Activated CD8-positive, alpha-beta T cell treated with anti-CD3 and anti-CD28 coated beads for 36 hours (primary cell): ENCODE data around the gene PCDH1. TPM values are rescaled to one million over a fixed set of nuclear protein-coding genes. Genes with fewer than 3 reads are reported as not detected.

Experiments used
- ATAC-seq: fragments of 200-7000 bp; cut with Tn5 transposase; one replicate; pipeline ENCODE4 v1.10.0; 2021; ENCODE audit warnings: mild to moderate bottlenecking, moderate library complexity
- CTCF ChIA-PET: fragments of 350-600 bp; sonication (Branson Sonifier 250); formaldehyde crosslinking; loops from one replicate; lab custom pipeline; 2021; ENCODE audit warnings: antibody characterized with exemption; lab: Charles Lee
- POLR2A ChIA-PET: fragments of 350-600 bp; sonication (Branson Sonifier 250); formaldehyde crosslinking; loops from one replicate; lab custom pipeline; 2021; ENCODE audit warnings: antibody characterized with exemption; lab: Charles Lee
- DNase-seq: peaks from one replicate; pipeline ENCODE4 v3.0.0-alpha.2; 2020
- H3K27ac Mint-ChIP-seq: one replicate; pipeline ENCODE4 v1.8.0; 2021; ENCODE audit warnings: mild to moderate bottlenecking, mixed read lengths
- H3K27me3 Mint-ChIP-seq: one replicate; pipeline ENCODE4 v1.8.0; 2021; ENCODE audit warnings: mixed read lengths
- H3K36me3 Mint-ChIP-seq: one replicate; pipeline ENCODE4 v1.8.0; 2021; ENCODE audit warnings: low read depth, mixed read lengths
- H3K4me1 Mint-ChIP-seq: one replicate; pipeline ENCODE4 v1.8.0; 2021; ENCODE audit warnings: low read depth, mixed read lengths
- H3K4me3 Mint-ChIP-seq: one replicate; pipeline ENCODE4 v1.8.0; 2021; ENCODE audit warnings: mild to moderate bottlenecking, moderate library complexity, mixed read lengths
- H3K9me3 Mint-ChIP-seq: one replicate; pipeline ENCODE4 v1.8.0; 2021; ENCODE audit warnings: mixed read lengths
- CTCF ChIP-seq: fragments of 200-600 bp; IDR thresholded peaks from one replicate; pipeline ENCODE4 v1.8.0; 2022; ENCODE audit warnings: antibody characterized with exemption, mild to moderate bottlenecking
- intact Hi-C: fragments of 100-400 bp; cut with micrococcal nuclease; formaldehyde crosslinking; loops from one replicate; pipeline ENCODE4 v1.10.0; 2022
- total RNA-seq, 2 experiments: library from RNA; stranded (reverse); gene quantifications; one replicate each; pipeline ENCODE4 v1.2.3, GENCODE V29; 2021

PCDH1 gene
- total RNA-seq, 2 experiments from 2014 or later = 0.87 TPM; not detected in 1

DNA sequence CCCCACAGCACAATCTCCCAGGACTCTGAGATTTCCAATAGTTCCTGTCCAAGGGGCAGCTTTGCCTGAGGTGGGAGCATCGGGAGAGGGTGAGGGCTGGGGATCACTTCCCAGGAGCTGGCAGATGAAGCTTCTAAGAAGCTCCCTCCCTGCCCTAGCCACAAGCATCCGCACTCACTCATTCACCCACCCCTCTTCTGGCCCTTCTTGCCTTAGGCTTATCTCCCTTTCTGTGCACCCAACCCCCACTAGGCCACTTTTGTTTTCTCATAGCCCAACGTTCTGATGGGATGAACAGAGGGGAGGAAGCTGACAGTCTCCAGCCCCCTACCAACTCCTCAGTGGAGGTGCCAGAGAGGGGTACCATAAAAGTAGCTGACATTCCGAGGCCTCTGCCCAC, 3.7 kb upstream of the PCDH1 start:
- H3K4me1 Mint-ChIP-seq = peaks cover 18% of the 10 kb centered on the region
- no peak overlapping the region for H3K27ac Mint-ChIP-seq
- DNase-seq (no peak), ATAC-seq (no peak)
- H3K36me3 Mint-ChIP-seq = no peaks in the 10 kb centered on the region
- intact Hi-C loops = loop anchor here (5.0 kb wide), 1 partner anchor 80 kb away; no protein-coding TSS in a partner anchor
- CTCF ChIA-PET = interaction anchor here (1.1 to 10.5 kb wide), 14 partner anchors 8 to 259 kb away, joined by 3 to 205 read pairs (median 16); partner anchors contain the start of genes DELE1 and PCDH12
- H3K9me3 Mint-ChIP-seq = no peaks in the 10 kb centered on the region
- H3K27me3 Mint-ChIP-seq = peaks cover 72% of the 10 kb centered on the region
- POLR2A ChIA-PET = interaction anchor here (0.9 kb wide), 1 partner anchor 177 kb away, joined by 3 read pairs; no protein-coding TSS in a partner anchor
- H3K4me3 Mint-ChIP-seq = no peak overlapping the region
- no peak for TF ChIP-seq CTCF

- intact Hi-C loops = loop anchor here (5.0 kb wide), 1 partner anchor 81 kb away; no protein-coding TSS in a partner anchor
- no peak for TF ChIP-seq CTCF
- H3K27me3 Mint-ChIP-seq = peaks cover 70% of the 10 kb centered on the region
- peaks cover 18% of the 10 kb centered on the region for H3K4me1 Mint-ChIP-seq
- no peak for ATAC-seq
- no peaks in the 10 kb centered on the region for H3K9me3 Mint-ChIP-seq
- H3K36me3 Mint-ChIP-seq = no peaks in the 10 kb centered on the region
- ChIA-PET CTCF (interaction anchor here (0.7 to 10.5 kb wide), 23 partner anchors 9 to 260 kb away, joined by 3 to 205 read pairs (median 8); partner anchors contain the start of genes DELE1 and PCDH12), POLR2A (interaction anchor here (0.9 kb wide), 1 partner anchor 176 kb away, joined by 3 read pairs; no protein-coding TSS in a partner anchor)
- DNase-seq = no peak
- H3K4me3 Mint-ChIP-seq = no peak overlapping the region
- no peak overlapping the region for H3K27ac Mint-ChIP-seq
Measured at GRCh38 chr5:141880961-141881801, 3.0 kb upstream of the PCDH1 start.

GRCh38 chr5:141879941-141880738, 1.9 kb upstream of the PCDH1 start:
- TF ChIP-seq CTCF = no peak
- ChIA-PET CTCF (interaction anchor here (0.7 to 10.5 kb wide), 43 partner anchors 8 to 228 kb away, joined by 3 to 205 read pairs (median 8); partner anchors contain the start of genes DELE1, FCHSD1 and PCDH12), POLR2A (interaction anchor here (1.2 to 1.6 kb wide), 2 partner anchors 38 to 76 kb away, joined by 3 to 8 read pairs; no protein-coding TSS in a partner anchor)
- Mint-ChIP-seq H3K4me3 (no peak overlapping the region), H3K27ac (no peak overlapping the region), H3K36me3 (no peaks in the 10 kb centered on the region), H3K27me3 (peaks cover 69% of the 10 kb centered on the region), H3K9me3 (no peaks in the 10 kb centered on the region), H3K4me1 (peaks cover 18% of the 10 kb centered on the region)
- ATAC-seq (no peak), DNase-seq (no peak)
- intact Hi-C loops = loop anchor here (2.0 to 5.0 kb wide), 3 partner anchors 82 to 187 kb away; no protein-coding TSS in a partner anchor

GRCh38 chr5:141879426-141879759, 1.2 kb upstream of the PCDH1 start:
- peak; percentile 12 for TF ChIP-seq CTCF
- no peak for ATAC-seq
- H3K27ac Mint-ChIP-seq = no peak overlapping the region
- ChIA-PET CTCF (interaction anchor here (0.6 to 10.5 kb wide), 54 partner anchors 8 to 286 kb away, joined by 3 to 205 read pairs (median 6); partner anchors contain the start of genes DELE1, FCHSD1, HDAC3 and PCDH12), POLR2A (interaction anchor here (0.6 to 1.6 kb wide), 7 partner anchors 36 to 215 kb away, joined by 3 to 8 read pairs (median 3); no protein-coding TSS in a partner anchor)
- intact Hi-C loops = loop anchor here (2.0 kb wide), 2 partner anchors 177 to 187 kb away; no protein-coding TSS in a partner anchor
- no peaks in the 10 kb centered on the region for H3K36me3 Mint-ChIP-seq
- H3K4me1 Mint-ChIP-seq = peaks cover 18% of the 10 kb centered on the region
- peaks cover 69% of the 10 kb centered on the region for H3K27me3 Mint-ChIP-seq
- no peaks in the 10 kb centered on the region for H3K9me3 Mint-ChIP-seq
- DNase-seq = no peak
- H3K4me3 Mint-ChIP-seq = peak overlapping the region; percentile 55
